COLO829 (cell line): ENCODE measurements around the gene PIAS4.

Source experiments
- DNase-seq: peaks from one replicate; pipeline ENCODE4 v3.0.0; 2012; ENCODE audit warnings: low spot score

PIAS4 gene

DNA sequence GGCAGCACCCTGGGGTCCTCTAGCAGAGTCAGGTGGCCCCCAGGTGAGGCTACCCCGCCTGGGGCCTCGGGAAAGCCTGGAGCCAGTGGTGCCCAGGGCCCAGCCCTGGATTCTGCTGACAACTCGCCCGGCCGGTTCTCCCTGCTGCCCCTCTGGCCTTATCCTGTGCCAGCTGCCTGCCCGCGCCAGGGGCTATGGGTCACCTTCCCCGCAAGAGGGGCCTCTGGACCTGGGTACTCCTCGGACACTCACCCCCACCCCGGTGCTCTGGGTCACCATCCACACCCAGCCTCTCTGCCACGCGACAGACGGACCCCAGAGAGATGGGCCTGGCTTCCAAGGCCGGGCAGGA is 35.2 kb downstream of the PIAS4 start:
- DNase-seq, result no peak

DNA sequence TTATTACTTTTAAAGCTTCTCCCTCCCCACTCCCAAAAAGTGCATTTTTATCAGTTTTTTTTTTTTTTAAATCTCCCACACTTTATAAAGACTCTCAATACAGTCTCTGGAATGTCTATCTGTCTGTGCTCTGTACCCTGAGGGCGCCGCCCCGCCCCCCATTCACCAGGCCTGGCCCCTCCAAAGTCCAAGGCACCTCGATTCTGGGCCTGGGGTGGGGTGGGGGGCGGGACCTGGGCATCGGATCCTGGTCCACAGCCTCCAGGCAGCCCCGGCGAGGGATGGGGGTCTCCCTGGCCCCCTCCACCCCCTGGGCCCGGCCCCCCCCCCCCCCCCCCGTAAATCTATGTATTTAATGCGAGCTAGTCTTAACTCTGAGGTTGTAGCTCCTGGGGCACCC is 35.9 kb downstream of the PIAS4 start:
- DNase-seq, result no peak

DNA sequence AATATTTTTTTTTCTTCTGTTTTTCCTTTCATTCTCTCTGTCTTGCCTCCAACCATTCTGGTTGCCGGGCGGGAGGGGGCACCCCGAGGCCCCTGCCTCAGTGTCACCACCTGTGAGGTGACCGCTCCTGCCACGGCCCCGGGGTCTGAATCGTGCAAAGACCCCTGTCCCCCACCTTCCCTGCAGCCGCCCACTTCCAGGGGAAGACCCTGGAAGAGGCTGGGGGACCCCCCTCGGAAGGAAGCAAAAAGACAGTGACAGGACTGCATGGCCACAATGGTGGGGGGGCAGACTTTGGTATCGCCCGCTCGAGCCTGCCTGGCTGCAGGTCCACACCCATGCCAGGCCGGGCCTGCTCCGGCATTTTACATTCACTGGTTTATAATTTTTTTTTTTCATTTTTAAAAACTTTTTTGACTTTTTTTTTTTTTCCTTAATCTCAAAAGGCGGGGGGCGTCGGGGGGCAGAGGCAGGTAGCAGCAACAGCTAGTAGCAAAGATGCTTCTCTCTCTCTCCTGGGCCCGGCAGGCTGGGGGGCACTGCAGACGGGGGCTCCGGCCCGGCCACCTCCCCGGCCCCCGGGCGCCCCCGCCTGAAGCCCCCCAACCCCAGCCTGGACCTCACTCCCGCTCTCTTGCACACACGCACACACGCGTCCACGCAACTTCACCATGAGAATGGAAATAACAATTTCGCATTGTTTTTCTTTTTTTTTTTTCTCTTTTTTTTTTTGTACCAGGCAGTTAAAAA is 36.6 kb downstream of the PIAS4 start:
- no peak for DNase-seq

DNA sequence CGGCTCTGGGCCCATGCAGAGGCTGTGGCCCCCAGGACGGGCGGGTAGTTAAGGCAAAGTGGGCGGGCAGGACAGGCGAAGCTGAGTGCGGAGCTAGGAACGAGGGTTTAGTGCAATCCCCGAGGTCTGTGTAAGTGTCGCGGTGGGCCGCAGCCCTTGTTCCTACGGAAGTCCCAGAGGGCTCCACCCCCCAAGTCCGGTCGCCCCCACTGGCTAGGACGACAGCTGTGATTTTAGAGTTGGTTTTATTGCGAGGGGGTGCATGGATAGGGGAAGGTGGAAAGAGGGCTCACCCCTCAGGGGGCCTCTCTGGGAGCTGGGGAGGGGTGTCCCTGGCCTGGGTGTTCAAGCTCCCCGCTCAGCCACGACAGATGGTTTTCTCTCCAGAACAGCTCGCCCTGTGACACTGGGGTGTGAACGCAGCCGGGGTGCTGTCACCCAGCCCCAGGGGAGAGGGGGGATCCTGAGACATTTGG is 37.5 kb downstream of the PIAS4 start:
- DNase-seq, result no peak

DNA sequence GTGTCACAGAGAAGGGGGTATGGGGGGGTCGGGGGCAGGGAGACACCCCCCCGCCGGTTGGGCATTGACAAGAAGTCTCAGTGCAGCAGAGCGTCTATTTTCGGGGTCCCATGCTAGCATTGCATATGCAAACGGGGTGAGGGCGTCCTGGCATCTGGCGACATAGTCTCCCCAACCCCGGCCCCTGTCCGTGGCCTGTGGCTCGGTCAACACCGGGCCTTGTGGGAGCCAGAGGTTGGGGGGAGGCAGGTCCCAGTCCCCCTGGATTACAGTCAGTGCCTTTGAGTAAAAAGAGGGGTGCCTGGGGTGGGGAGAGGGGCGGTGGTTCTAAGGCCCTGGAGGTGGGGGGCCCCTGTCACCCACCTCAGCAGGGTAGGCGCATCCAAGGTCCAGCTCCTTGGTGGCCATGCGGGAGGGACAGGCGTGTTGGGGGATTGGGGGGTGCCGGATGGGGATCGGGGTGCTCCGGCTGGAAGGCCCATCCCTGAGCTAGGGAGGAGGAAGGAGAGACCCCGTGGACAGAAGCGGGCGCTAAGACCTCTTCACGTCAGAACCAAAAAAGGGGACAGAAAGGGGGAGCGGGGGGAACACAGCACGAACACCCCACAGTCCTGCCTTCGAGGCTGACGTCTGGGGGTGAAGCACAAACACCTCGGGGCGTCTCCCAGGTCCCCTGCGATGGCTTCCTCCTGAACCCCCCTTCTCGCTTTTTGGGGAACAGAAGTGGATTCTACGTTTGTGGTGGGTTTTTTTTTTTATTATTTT is 38.2 kb downstream of the PIAS4 start:
- no peak for DNase-seq

DNA sequence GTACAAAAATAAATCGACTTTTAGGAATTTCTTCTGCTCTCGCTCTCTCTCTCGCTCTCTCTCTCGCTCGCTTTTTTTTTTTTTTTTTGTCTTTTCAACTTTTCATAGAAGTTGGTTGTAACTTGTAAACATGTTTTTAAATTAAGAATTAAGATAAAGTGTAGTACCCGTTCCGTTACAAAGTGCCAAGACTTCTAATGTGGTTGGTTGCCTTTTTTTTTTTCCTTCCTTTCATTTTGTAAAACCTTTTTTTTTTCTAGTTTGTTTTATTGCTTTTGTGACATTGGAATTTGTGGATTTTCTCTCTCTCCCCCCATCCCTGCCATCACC is 38.8 kb downstream of the PIAS4 start:
- no peak for DNase-seq

DNA sequence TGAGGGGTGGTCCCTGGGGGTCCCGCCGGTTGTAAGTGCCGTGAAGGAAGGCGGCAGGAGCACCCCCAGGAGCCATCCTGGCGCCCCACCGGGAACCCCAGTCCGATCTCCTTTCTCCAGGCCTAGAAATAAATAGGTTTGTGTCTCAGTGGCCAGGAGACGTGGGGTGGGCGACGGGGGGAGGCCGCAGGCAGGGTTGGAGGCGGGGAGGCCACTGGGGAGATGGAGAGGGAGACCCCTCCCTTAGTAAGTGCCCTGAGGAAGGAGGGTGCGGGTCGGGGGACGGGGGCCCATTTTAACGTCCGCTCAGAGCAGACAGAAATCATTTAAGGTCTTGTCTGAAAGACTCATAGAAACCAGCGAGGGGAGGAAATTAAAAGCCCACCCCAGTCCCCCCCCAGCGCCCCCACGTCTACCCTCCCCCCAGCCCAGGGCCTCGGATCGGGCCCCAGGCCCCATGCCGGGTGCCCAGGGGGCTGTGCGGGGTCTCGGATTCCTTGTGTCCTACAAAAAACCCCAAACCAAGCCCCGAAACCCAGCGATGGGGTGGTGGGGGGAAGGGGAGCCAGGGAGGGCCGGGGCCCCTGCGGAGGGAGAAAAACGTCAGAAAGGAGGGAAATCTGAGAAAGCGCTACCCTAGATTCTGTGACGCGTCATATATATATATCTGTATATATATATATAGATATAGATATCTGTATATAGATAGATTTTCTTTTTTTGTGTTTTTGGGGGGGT is 39.6 kb downstream of the PIAS4 start:
- no peak for DNase-seq

DNA sequence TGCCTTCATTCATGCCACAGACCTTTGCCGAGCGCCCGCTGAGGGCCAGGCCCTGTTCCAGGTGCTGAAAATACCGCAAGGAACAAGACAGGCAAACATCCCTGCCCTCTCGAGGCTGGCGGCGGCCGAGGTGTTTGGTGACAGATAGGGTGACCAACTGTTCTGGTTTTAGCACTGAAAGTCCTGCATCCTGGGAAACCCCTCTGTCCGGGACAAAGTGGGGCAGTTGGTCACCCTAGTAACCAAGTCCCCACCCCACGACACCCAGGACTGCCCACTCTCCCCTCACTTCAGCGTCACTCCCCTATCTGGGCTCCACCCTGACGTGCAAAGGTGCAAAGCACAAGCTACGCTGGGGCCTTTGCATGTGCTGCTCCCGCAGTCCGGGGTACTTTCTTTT is 41.9 kb downstream of the PIAS4 start:
- DNase-seq, result no peak

DNA sequence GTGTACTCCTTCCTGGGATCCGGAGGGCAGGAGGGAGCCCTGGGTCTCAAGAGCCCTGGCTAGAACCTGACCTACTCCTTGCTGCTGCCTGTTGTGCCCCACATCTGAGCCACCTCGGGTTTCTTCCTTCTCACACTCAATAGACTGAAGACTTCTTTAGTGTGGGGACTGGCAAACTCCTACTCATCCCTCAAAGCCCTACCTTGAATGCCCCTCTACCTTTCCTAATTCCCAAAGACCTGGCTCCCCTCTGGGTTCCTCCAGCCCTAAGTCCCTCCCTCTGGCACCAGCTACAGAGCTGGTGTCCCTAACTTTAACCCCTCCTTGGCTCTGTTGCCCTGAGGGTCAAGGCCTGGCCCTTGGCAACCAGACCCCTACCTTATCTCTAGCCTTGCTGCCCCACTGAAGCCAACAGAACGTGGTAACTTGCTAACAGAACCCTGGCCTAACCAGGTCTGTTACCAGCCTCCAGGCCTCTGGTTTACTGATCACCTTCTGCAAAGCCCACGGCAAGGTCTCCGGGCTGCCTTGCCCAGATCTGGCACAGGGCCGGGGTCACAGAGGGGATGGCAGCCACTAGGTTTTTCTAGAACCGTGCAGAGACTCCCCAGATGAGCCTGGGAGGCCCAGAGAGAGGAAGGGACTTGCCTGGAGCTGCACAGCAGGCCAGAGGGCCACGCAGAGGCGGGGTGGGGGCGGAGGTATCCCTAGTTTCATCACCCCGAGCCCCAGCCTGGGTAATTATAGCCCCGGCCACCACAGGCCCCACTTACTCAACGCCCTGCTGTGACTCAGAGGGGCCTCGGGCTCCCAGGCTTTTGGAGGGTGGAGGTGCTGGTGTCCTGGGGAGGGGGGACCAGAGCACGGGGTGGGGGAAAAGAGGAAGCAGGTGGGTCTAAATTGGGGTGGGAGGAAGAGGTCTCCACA is 43.9 kb downstream of the PIAS4 start:
- no peak for DNase-seq

DNA sequence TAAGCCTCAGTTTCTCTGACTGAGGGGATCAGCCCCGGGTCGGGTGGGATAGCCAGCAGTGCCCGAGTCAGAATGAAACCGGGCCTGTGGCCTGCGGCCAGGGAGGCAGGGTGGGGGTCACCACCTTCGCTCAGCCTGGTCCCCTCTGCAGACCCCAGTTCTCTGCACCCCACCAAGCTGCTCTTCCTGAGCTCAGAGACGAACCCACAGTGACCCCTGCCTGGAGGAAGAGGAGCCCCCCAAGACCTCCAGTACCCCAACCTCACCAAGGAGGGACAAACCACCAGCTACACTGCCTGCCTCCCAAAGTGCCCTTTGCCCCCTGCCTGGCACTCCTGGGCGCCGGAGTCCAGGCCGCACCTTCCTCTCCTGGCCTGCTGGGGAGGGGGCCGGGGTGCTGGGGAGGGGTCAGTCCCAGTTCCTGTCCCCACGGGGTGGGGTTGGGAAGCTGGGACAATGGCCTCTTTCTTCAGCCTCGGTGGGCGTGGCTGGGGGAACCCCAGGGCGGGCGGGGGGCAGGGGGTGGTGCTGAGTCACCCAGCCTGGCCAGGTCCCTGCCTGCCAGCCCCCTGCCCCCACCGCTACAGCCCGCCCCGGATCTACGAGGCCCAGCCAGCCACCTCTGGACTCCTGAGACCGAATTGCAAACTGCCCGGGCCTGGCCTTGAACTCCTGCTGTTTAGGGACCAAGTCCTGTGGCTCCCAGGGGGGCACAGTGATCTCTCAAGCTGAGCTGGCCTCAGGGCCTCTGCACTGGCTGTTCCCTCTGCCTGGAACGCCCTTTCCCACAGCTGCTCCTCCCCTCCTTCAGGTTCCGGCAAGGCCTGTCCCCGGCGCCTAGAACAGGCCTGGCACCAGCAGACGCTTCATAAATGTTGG is 44.8 kb downstream of the PIAS4 start:
- DNase-seq, result no peak

DNA sequence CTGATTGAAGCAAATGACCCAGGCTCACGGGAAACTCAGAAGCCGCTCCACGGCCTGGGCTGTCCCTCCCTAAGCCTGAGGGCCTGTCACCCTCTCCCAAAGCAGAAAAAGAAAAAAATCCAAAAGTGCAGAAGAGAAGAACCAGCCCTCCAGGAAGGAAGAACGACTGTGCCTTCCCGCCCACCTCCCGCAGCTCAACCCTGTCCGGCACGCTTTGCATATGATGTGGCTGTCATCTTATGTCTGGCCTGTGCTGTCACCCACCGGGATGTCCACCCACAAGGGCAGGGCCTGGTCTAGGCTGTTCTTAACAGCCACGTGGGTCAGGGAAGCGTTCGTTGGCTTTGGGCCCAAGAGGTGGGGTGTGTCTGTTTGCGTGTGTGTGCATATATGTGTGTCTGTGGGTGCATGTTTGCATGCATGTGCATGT is 45.5 kb downstream of the PIAS4 start:
- no peak for DNase-seq

DNA sequence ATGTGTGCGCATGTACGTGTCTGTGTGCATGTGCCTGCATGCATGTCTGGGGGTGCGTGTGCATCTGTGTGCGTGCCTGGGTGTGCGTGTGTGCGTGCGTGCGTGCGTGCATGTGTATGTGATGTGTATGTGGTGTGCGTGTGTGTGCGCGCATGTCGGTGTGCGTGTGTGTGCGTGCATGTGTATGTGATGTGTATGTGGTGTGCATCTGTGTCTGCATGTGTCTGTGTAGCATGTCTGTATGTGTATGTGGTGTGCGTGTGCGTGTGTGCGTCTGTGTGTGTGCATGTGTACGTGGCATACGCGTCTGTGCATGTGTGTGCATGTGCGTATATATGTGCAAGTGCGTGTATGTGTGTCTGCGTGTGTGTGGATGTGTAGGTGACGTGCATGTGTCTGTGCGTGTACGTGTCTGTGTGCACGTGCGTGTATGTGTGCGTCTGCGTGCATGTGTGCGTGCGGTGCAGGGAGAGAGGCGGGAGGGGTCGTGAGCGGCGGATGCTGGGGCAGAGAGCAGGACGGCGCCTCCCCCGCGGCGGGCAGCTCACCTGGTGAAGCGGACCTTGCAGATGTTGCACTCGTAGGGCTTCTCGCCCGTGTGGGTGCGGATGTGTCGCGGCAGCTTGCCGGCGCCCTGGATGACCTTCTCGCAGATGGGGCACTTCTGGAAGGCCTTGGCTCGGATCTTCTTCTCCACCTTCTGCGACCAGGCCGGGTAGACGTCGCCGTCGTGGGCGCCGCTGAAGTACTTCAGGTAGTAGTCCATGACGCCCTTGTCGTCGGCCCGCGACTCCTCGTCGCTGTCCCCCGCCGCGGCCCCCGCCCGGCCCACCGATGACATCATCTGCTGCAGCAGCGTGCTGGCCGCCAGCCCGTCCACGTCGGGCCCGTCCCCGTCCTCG is 46.1 kb downstream of the PIAS4 start:
- no peak for DNase-seq

DNA sequence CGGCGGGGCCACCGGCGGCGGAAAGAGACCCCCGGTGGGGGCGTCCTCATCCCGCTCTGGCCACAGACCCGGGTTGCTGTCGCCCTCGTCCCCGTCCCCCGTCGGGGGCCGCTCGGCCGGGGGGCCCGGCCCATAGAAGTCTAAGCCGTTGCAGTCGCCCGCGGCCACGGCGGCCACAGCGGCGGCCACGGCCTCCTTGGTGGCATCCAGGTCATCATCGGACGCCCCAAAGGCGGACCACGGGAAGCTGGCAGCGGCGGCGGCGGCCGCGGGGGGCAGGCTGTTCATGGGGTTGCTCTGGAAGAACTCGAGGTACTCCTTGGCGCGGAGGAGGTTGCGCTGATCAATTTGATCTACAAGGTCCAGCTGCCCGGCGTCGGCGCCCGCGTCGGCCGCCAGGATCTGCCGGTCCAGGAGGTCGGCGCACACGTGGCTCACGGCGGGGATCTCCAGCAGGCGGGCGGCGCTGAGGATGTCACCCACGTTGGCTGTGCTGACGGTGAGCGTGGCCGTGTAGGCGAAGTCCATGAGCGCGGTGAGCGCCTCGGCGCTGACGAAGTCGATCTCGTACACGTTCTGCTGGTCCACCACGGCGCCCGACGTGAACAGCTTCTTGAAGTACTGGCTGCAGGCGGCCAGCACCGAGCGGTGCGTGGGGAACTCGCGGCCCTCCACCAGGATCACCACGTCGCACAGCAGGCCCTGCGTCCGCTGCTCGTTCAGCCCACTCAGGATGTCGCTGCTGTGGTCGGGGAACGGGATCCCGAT is 47.1 kb downstream of the PIAS4 start:
- DNase-seq, result no peak

DNA sequence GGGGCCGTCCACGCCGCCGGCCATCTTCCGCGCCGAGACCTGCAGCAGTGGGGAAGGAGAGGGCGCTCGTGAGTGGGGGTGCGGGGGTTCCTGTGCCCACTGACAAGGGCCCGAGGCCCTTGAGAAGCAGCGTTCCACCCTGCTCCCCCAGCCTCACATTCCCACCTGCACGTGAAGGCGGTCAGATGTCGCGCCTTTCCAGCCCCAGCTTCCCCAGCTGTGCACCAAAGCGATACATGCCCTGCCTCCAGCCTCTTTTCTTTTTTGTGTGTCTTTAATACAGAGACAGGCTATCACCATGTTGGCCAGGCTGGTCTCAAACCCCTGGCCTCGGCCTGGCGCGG is 47.6 kb downstream of the PIAS4 start:
- DNase-seq, result no peak

DNA sequence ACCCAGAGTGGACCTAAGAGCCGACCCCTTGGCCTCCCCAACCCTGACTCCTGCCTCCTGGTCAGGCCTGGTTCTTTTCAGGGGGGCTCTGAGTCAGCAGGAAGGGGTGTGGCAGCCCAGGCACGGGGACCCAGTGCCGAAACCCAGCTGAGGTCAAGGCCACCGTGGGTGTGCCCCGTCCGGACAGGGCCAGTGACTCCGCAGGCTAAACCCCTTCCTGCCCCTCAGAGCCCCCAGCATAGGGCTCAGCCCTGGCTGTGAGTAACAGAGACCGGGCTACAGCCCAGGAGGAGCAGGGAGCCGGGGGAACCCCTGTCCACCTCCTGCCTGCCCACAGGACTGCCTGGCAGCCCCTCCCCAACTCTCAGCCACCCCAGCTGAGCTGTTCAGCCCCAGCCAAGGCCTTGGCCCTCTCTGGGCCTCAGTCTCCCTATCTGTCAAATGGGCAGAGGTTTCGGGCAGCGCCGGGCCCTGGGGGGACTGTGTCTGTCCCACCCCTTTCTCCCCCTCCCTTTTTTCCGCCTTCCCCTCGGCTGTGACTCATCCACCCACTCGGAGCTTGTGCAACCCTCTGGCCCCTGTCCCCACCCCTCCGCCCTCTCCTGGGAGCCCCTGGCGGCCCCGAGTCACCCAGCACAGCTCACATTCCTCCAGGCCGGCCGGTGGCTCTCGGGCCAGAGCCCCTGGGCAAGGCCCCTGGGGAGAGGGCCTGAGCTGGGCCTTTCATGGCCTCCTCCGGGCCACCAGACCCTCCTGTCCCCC is 50.6 kb downstream of the PIAS4 start:
- DNase-seq, result no peak

DNA sequence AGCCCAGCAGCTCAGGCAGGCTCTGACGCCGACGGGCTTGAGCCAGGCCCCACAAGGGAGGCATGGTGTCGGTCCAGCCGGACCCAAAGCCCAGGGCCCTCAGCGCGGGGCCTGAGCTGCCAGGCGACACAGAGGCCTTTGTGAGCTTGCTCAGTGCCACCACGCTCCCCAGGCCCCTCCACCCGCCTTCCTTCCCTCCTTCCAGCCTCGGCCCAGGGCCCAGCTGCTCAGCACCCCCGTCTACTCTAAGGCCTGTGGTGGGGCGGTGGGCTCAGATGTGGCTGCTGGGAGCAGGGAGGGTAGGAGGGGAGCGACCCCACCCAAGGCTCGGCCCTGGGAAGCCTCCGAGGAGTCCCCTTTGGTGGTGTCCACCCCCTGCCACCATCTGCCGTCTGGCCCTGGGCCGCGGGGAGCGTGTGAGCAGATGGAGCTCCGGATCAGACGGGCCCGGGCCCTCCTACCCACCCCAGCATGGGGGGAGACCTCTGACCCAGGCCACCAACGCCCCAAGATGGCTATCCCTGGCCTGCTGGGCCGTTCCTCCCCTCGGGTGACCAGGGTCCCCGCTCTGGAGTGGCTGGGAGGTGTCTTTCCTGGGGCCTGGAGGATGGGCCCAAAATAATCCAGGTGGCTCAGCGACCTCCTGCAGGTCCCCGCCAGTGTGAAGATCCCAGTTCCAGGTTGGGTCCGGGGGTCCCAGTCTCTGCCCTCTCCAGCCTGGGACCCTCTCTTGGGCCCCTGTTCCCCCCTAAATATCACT is 51.3 kb downstream of the PIAS4 start:
- no peak for DNase-seq

DNA sequence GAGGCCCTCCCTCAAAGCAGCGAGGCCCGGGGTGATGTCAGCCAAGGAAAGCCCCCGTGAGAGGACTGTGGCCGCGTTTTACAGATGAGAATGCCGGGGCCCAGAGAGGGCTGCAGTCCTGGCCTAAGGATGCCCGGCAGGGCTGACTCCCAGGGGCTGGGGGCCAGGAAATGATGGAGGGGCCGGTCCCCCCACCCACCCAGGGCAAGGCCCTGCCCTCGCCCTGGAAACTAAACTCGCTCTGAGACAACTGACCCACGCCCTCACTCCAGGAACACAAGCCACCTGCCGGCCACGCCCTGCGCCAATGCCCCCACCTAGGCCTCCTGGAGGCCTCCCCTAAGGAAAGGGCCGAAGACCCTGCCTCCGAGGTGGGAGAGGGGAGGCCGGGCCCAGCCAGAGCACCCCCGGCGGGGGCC is 51.9 kb downstream of the PIAS4 start:
- DNase-seq, result no peak
